Activated CD4-positive, alpha-beta T cell treated with anti-CD3 and anti-CD28 coated beads for 48 hours (primary cell): ENCODE measurements around the gene KLK3.

Experiments
- DNase-seq: peaks from one replicate; pipeline ENCODE4 v3.0.0-alpha.2; 2020

Gene KLK3

GRCh38 chr19:50908336-50908735 lies 53.6 kb downstream of the KLK3 start:
- DNase-seq, result no peak

- DNase-seq, result peak; percentile 72
These were observed 54.7 kb downstream of the KLK3 start for GRCh38 chr19:50909240-50910070.
